ENCODE data around the gene KLF5. TPM values are rescaled to one million over a fixed set of nuclear protein-coding genes. Genes with fewer than 3 reads are reported as not detected.

Gene KLF5
- polyA plus RNA-seq, 1 of the 3 experiments (the other 2 are of a cell fraction): 2.7 TPM

GRCh38 chr13:73058736-73059459 is at the start of gene KLF5 (continued):
- TF ChIP-seq IRF3 (IDR thresholded peaks at IDR 0.05; ENCODE audit: low read depth, low read length) (peak; percentile 84), FOXJ3 (CRISPR knock-in tag; IDR thresholded peaks at IDR 0.05) (no peak), TCF12 (IDR thresholded peaks at IDR 0.05) (no peak), GABPA (IDR thresholded peaks at IDR 0.05; ENCODE audit: low read depth) (no peak), PBX3 (IDR thresholded peaks at IDR 0.05) (peak; percentile 99), MEF2A (IDR thresholded peaks at IDR 0.05; ENCODE audit: borderline replicate concordance, low read depth) (no peak), TAF1 (IDR thresholded peaks at IDR 0.05; ENCODE audit: borderline replicate concordance, low read depth, low read length) (peak; percentile 59; the same call in 1 of the 2 replicates), NFIC (IDR thresholded peaks at IDR 0.05; ENCODE audit: borderline replicate concordance) (no peak), USF1 (IDR thresholded peaks at IDR 0.05; ENCODE audit: borderline replicate concordance, low read depth) (no peak), GATA2 (CRISPR knock-in tag; IDR thresholded peaks at IDR 0.05) (no peak)

- no peak for TF ChIP-seq RAD21 (IDR thresholded peaks at IDR 0.05; ENCODE audit: low read length)
- no peak for TF ChIP-seq SMC3 (IDR thresholded peaks at IDR 0.05; ENCODE audit: low read depth, low read length)
- no peak for TF ChIP-seq ZBTB33 (IDR thresholded peaks at IDR 0.05; ENCODE audit: borderline replicate concordance, low read depth)
- no peak for TF ChIP-seq NRF1 (IDR thresholded peaks at IDR 0.05; ENCODE audit: low read depth, low read length)
- no peak for TF ChIP-seq CTCF (IDR thresholded peaks at IDR 0.05)
- no peak for TF ChIP-seq MAX (IDR thresholded peaks at IDR 0.05; ENCODE audit: low read depth)
- no peak for TF ChIP-seq MXI1 (IDR thresholded peaks at IDR 0.05; ENCODE audit: low read depth, low read length)
- no peak for TF ChIP-seq JUND (IDR thresholded peaks at IDR 0.05)
- no peak for TF ChIP-seq USF1 (IDR thresholded peaks at IDR 0.05; ENCODE audit: borderline replicate concordance, low read depth)
- no peak for TF ChIP-seq CHD2 (IDR thresholded peaks at IDR 0.05; ENCODE audit: low read length, partially characterized antibody)
- no peak for TF ChIP-seq FOXJ3 (CRISPR knock-in tag; IDR thresholded peaks at IDR 0.05)
- no peak for TF ChIP-seq MEF2A (IDR thresholded peaks at IDR 0.05; ENCODE audit: borderline replicate concordance, low read depth)
- TF ChIP-seq NFIC (IDR thresholded peaks at IDR 0.05; ENCODE audit: borderline replicate concordance): no peak
- no peak for TF ChIP-seq TAF1 (IDR thresholded peaks at IDR 0.05; ENCODE audit: borderline replicate concordance, low read depth, low read length)
- no peak for TF ChIP-seq RFX5 (IDR thresholded peaks at IDR 0.05; ENCODE audit: low read length)
- TF ChIP-seq YY1 (IDR thresholded peaks at IDR 0.05; ENCODE audit: low read depth): no peak
- H2AFZ ChIP-seq (ENCODE audit: low read depth): no peak overlapping the region
- 99% methylated on average over 5 of the region's 5 CpGs for WGBS (ENCODE audit: low lambda C conversion rate)
- H4K20me1 ChIP-seq (ENCODE audit: insufficient read depth): no peaks in the 10 kb centered on the region
- H3K27me3 ChIP-seq (ENCODE audit: insufficient read depth): no peaks in the 10 kb centered on the region
- no peaks in the 10 kb centered on the region for H3F3A ChIP-seq (replicated peaks; ENCODE audit: insufficient read depth)
- CTCF ChIA-PET: no interaction called here
- H3K4me3 ChIP-seq (ENCODE audit: low read depth in 2 of 2, low read length in 1 of 2): no peak overlapping the region
- H3K4me2 ChIP-seq: no peak overlapping the region
- no peak for DNase-seq
- peaks cover 10 to 14% of the 10 kb centered on the region in 2 experiments for H3K36me3 ChIP-seq (replicated peaks in 1 of 2; ENCODE audit: control insufficient read depth in 1 of 2, insufficient read depth in 2 of 2, low read length in 1 of 2)
- POLR2A ChIA-PET: no interaction called here
- no peaks in the 10 kb centered on the region for H3K79me2 ChIP-seq (ENCODE audit: insufficient read depth)
- H3K9me2 ChIP-seq: no peaks in the 10 kb centered on the region
- H3K9me3 ChIP-seq: no peaks in the 10 kb centered on the region
- H3K4me1 ChIP-seq (ENCODE audit: control insufficient read depth in 1 of 2, insufficient read depth in 2 of 2, low read depth in 1 of 2, low read length in 1 of 2): no peaks in the 10 kb centered on the region
- no peak overlapping the region for H3K9ac ChIP-seq
- H3K27ac ChIP-seq (ENCODE audit: low read depth in 2 of 2, low read length in 1 of 2): no peak overlapping the region
Measured at GRCh38 chr13:73011751-73012150, 47.1 kb upstream of the KLF5 start.
